Measurements from ENCODE around the gene TRABD. TPM values are rescaled to one million over a fixed set of nuclear protein-coding genes. Genes with fewer than 3 reads are reported as not detected.

The TRABD gene
- total RNA-seq, 2 experiments from 2014 or later: 126 to 128 TPM

- Histone ChIP-seq H3K4me3 (ENCODE audit: low read depth, low read length, poor library complexity, severe bottlenecking) (no peak overlapping the region), H3K9me2 (ENCODE audit: insufficient read depth, low read length) (no peaks in the 10 kb centered on the region), H3K4me1 (ENCODE audit: insufficient read depth, low read length, poor library complexity, severe bottlenecking) (peaks cover 14% of the 10 kb centered on the region), H4K20me1 (ENCODE audit: insufficient read depth, low read length) (no peaks in the 10 kb centered on the region), H3K4me2 (ENCODE audit: low read length) (no peak overlapping the region), H3K27ac (ENCODE audit: low read depth, low read length, poor library complexity, severe bottlenecking) (no peak overlapping the region), H3K36me3 (ENCODE audit: insufficient read depth, low read length) (no peaks in the 10 kb centered on the region), H3K9me3 (ENCODE audit: low read length) (no peaks in the 10 kb centered on the region), H3K79me2 (ENCODE audit: insufficient read depth, low read depth, low read length) (no peaks in the 10 kb centered on the region), H2AFZ (ENCODE audit: low read length) (no peak overlapping the region)
- POLR2A ChIA-PET: interaction anchor here (0.6 to 1.3 kb wide), 2 partner anchors 11 to 207 kb away, joined by 4 to 6 read pairs; no protein-coding TSS in a partner anchor
- CTCF ChIA-PET (ENCODE audit: unreplicated experiment): interaction anchor here (0.6 kb wide), 1 partner anchor 589 kb away, joined by 3 read pairs; no protein-coding TSS in a partner anchor
- intact Hi-C loops (cut with micrococcal nuclease; ENCODE audit: unreplicated experiment): no loop called here
- TF ChIP-seq EZH2phosphoT487 (IDR thresholded peaks at IDR 0.05; ENCODE audit: borderline replicate concordance, low read depth, low read length) (no peak), CTCF (conservative IDR thresholded peaks at IDR 0.05; ENCODE audit: low read length) (peak; percentile 63)
- no peak for DNase-seq (ENCODE audit: low spot score)
- BruUV-seq (replicated peaks): no TSS peak
Observed at GRCh38 chr22:50141891-50142363, 43.8 kb upstream of the TRABD start.

- Histone ChIP-seq H3K4me2 (ENCODE audit: low read length) (no peak overlapping the region), H3K9me3 (ENCODE audit: low read length) (no peaks in the 10 kb centered on the region), H3K79me2 (ENCODE audit: insufficient read depth, low read depth, low read length) (no peaks in the 10 kb centered on the region), H2AFZ (ENCODE audit: low read length) (no peak overlapping the region), H3K4me1 (ENCODE audit: insufficient read depth, low read length, poor library complexity, severe bottlenecking) (peaks cover 14% of the 10 kb centered on the region), H3K9me2 (ENCODE audit: insufficient read depth, low read length) (no peaks in the 10 kb centered on the region), H3K36me3 (ENCODE audit: insufficient read depth, low read length) (no peaks in the 10 kb centered on the region), H3K4me3 (ENCODE audit: low read depth, low read length, poor library complexity, severe bottlenecking) (no peak overlapping the region), H3K27ac (ENCODE audit: low read depth, low read length, poor library complexity, severe bottlenecking) (no peak overlapping the region), H4K20me1 (ENCODE audit: insufficient read depth, low read length) (no peaks in the 10 kb centered on the region)
- CTCF ChIA-PET (ENCODE audit: unreplicated experiment): no interaction called here
- TF ChIP-seq CTCF (conservative IDR thresholded peaks at IDR 0.05; ENCODE audit: low read length) (no peak), EZH2phosphoT487 (IDR thresholded peaks at IDR 0.05; ENCODE audit: borderline replicate concordance, low read depth, low read length) (no peak)
- intact Hi-C loops (cut with micrococcal nuclease; ENCODE audit: unreplicated experiment): no loop called here
- no TSS peak for BruUV-seq (replicated peaks)
- POLR2A ChIA-PET: interaction anchor here (1.3 kb wide), 1 partner anchor 12 kb away, joined by 6 read pairs; no protein-coding TSS in a partner anchor
- DNase-seq (ENCODE audit: low spot score): no peak
Observed at GRCh38 chr22:50143096-50143495, 42.6 kb upstream of the TRABD start.

- CTCF ChIA-PET (ENCODE audit: unreplicated experiment): interaction anchor here (1.6 kb wide), 1 partner anchor 38 kb away, joined by 3 read pairs; no protein-coding TSS in a partner anchor
- DNase-seq (ENCODE audit: low spot score): no peak
- intact Hi-C loops (cut with micrococcal nuclease; ENCODE audit: unreplicated experiment): no loop called here
- H3K79me2 ChIP-seq (ENCODE audit: insufficient read depth, low read depth, low read length): no peaks in the 10 kb centered on the region
- BruUV-seq (replicated peaks): no TSS peak
- no peaks in the 10 kb centered on the region for H4K20me1 ChIP-seq (ENCODE audit: insufficient read depth, low read length)
- no peaks in the 10 kb centered on the region for H3K36me3 ChIP-seq (ENCODE audit: insufficient read depth, low read length)
- no peak overlapping the region for H3K27ac ChIP-seq (ENCODE audit: low read depth, low read length, poor library complexity, severe bottlenecking)
- H2AFZ ChIP-seq (ENCODE audit: low read length): no peak overlapping the region
- no peaks in the 10 kb centered on the region for H3K9me3 ChIP-seq (ENCODE audit: low read length)
- no peaks in the 10 kb centered on the region for H3K9me2 ChIP-seq (ENCODE audit: insufficient read depth, low read length)
- peaks cover 12% of the 10 kb centered on the region for H3K4me1 ChIP-seq (ENCODE audit: insufficient read depth, low read length, poor library complexity, severe bottlenecking)
- H3K4me3 ChIP-seq (ENCODE audit: low read depth, low read length, poor library complexity, severe bottlenecking): no peak overlapping the region
- POLR2A ChIA-PET: no interaction called here
- TF ChIP-seq CTCF (conservative IDR thresholded peaks at IDR 0.05; ENCODE audit: low read length) (peak; percentile 49), EZH2phosphoT487 (IDR thresholded peaks at IDR 0.05; ENCODE audit: borderline replicate concordance, low read depth, low read length) (no peak)
- H3K4me2 ChIP-seq (ENCODE audit: low read length): no peak overlapping the region
Observed at GRCh38 chr22:50144005-50144614, 41.6 kb upstream of the TRABD start.

Data from OCI-LY7 (cell line).